ENCODE results near the gene CTSE. TPM values are rescaled to one million over a fixed set of nuclear protein-coding genes. Genes with fewer than 3 reads are reported as not detected.

The CTSE gene
- total RNA-seq, 1 donor from 2014 or later, result 42.0 TPM

DNA sequence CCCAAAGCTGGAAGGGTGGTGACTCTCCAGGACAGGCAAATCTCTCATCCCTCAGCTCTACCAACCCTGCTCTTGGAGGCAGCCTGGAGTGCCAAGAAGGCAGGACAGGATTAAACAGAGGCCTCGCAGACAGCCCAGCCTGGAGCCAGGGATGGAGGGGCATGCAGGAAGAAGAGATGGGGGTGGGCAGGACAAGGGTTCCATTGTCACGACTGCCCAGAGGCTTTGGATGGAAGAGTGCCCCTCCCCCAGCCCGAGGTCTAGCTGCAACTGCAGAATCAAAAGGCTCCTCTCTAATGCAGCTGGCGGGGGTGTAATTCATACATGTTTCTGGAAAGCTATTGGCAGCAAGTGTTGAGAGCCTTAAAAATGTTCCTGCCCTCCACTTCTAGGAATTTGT lies 29.3 kb downstream of the CTSE start:
- DNase-seq (ENCODE audit: extremely low spot score, unreplicated experiment), result no peak
- H3K36me3 Mint-ChIP-seq, result no peaks in the 10 kb centered on the region
- peaks cover 14% of the 10 kb centered on the region for H3K4me1 Mint-ChIP-seq (ENCODE audit: unreplicated experiment)
- peaks cover 5% of the 10 kb centered on the region for H3K9me3 Mint-ChIP-seq
- TF ChIP-seq, protein P1, sequence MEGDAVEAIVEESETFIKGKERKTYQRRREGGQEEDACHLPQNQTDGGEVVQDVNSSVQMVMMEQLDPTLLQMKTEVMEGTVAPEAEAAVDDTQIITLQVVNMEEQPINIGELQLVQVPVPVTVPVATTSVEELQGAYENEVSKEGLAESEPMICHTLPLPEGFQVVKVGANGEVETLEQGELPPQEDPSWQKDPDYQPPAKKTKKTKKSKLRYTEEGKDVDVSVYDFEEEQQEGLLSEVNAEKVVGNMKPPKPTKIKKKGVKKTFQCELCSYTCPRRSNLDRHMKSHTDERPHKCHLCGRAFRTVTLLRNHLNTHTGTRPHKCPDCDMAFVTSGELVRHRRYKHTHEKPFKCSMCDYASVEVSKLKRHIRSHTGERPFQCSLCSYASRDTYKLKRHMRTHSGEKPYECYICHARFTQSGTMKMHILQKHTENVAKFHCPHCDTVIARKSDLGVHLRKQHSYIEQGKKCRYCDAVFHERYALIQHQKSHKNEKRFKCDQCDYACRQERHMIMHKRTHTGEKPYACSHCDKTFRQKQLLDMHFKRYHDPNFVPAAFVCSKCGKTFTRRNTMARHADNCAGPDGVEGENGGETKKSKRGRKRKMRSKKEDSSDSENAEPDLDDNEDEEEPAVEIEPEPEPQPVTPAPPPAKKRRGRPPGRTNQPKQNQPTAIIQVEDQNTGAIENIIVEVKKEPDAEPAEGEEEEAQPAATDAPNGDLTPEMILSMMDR (conservative IDR thresholded peaks at IDR 0.05), result no peak
- no peak overlapping the region for H3K4me3 Mint-ChIP-seq
- H3K27ac Mint-ChIP-seq, result no peak overlapping the region
- peaks cover 17% of the 10 kb centered on the region for H3K27me3 Mint-ChIP-seq

DNA sequence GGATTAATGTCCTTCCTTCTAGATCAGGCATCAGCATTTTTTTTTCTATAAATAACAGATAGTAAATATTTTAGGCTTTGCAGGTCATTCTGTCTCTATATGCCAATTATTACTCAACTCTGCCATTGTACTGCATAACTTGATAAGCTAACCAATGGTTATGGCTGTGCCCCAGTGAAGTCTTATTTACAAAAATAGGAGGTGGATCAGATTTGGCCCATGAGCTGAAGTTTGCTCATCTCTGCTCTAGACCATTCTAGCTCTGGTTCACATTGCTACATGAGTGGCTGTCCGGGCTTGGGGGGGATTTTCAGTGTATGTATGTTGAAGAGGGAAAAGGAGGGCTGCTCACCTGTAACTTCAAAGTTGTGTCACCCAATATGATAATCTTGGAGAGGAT lies 30.6 kb downstream of the CTSE start:
- no peak for DNase-seq (ENCODE audit: extremely low spot score, unreplicated experiment)
- Mint-ChIP-seq H3K27me3 (peaks cover 20% of the 10 kb centered on the region), H3K4me3 (no peak overlapping the region), H3K4me1 (ENCODE audit: unreplicated experiment) (peaks cover 8% of the 10 kb centered on the region), H3K27ac (no peak overlapping the region), H3K36me3 (no peaks in the 10 kb centered on the region), H3K9me3 (no peaks in the 10 kb centered on the region)
- TF ChIP-seq, protein P1 (conservative IDR thresholded peaks at IDR 0.05), result no peak

DNA sequence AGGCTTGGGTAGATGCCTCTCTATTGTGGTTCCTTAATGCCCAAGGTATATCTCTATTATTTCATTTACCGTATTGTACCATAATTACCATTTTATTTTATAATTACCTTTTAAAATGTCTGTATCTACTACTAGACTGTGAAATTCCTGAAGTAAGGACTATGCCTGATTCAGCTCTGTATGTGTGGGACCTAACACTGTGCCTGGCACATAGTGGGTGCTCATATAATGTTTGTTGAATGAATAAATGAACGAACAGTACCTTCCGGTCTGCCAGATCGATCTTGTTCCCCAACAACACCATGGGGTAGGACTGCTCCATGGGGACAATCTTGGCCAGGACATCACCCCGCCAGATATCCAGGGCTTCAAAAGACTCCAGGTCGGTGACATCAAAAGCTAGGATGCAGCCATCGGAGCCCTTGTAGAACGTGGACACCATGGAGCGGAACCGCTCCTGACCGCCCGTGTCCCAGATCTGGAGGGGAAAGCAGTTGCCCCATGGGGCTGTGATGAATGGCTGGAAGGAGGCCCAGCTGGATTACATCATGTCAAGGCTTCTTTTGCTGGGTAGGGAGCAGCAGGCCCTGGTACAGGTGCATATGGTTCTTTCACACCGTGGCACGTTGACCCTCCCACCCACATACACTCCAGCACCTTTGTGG lies 31.3 kb downstream of the CTSE start:
- Mint-ChIP-seq H3K4me1 (ENCODE audit: unreplicated experiment) (peaks cover 8% of the 10 kb centered on the region), H3K27me3 (peaks cover 20% of the 10 kb centered on the region), H3K9me3 (no peaks in the 10 kb centered on the region), H3K27ac (no peak overlapping the region), H3K36me3 (no peaks in the 10 kb centered on the region), H3K4me3 (no peak overlapping the region)
- TF ChIP-seq, protein P1 (conservative IDR thresholded peaks at IDR 0.05), result no peak
- DNase-seq (ENCODE audit: extremely low spot score, unreplicated experiment), result no peak

DNA sequence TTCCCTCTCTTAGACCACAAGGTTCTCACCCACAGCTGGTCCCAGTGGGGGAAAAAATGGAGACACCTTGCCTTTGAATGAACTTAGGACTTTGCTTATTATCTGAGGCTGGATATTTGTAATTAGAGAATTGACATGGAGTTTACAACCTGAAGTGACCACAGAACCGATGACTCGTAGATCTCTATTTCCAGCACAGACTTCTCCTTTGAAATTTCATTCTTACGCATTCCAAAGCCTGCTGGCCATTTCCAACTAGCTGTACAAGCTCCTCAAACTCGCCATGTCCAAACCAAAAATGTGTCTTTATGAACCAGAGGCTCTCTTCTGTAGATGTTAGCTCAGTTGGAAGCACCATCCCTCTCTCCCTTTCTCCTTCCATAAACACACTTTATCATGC lies 32.5 kb downstream of the CTSE start:
- Mint-ChIP-seq H3K27me3 (peaks cover 16% of the 10 kb centered on the region), H3K27ac (no peak overlapping the region), H3K36me3 (no peaks in the 10 kb centered on the region), H3K4me1 (ENCODE audit: unreplicated experiment) (peaks cover 16% of the 10 kb centered on the region), H3K4me3 (no peak overlapping the region), H3K9me3 (no peaks in the 10 kb centered on the region)
- DNase-seq (ENCODE audit: extremely low spot score, unreplicated experiment), result no peak
- TF ChIP-seq, protein P1 (conservative IDR thresholded peaks at IDR 0.05), result no peak

DNA sequence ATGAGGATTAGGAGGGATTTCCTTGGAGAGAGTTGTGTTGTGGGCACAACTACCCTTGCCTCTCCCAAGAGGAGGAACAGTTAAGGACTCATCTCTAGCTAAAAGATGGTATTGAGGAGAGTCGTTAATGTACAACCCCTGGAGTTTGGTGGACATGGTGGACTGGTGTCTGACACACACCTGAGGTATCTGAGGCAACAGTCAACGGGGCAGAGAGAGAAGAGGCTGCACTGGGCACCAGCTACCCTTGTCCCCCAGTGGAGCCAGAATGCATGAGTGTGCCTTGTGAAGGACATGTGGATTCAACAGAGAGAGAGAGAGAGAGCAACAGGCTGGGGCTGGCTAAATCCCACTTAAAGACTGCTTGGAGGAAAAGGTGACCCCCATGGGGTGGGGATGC lies 33.5 kb downstream of the CTSE start:
- peaks cover 16% of the 10 kb centered on the region for H3K4me1 Mint-ChIP-seq (ENCODE audit: unreplicated experiment)
- no peaks in the 10 kb centered on the region for H3K36me3 Mint-ChIP-seq
- H3K27ac Mint-ChIP-seq, result no peak overlapping the region
- DNase-seq (ENCODE audit: extremely low spot score, unreplicated experiment), result no peak
- H3K27me3 Mint-ChIP-seq, result peaks cover 16% of the 10 kb centered on the region
- no peaks in the 10 kb centered on the region for H3K9me3 Mint-ChIP-seq
- TF ChIP-seq, protein P1 (conservative IDR thresholded peaks at IDR 0.05), result no peak
- no peak overlapping the region for H3K4me3 Mint-ChIP-seq
